ENCODE results near the gene MYOF. TPM values are rescaled to one million over a fixed set of nuclear protein-coding genes. Genes with fewer than 3 reads are reported as not detected.

MYOF gene
- total and polyA plus RNA-seq, 2 of the 8 experiments (the other 6 are each of a cell fraction or from before 2014, with no cell fraction given), result 0.98 to 2.3 TPM

GRCh38 chr10:93269281-93269680 lies 212.9 kb downstream of the MYOF start:
- FAIRE-seq (peak; percentile 57), DNase-seq (ENCODE audit: low read depth in 1 of 2, low spot score in 2 of 2) (no peak)
- H3K4me2 ChIP-seq (ENCODE audit: insufficient read depth in 1 of 2, low read depth in 2 of 2, low read length in 2 of 2), result no peak overlapping the region
- no peak overlapping the region for H3K56ac ChIP-seq (replicated peaks; ENCODE audit: insufficient read length, low read depth, low read length)
- no peak overlapping the region; a peak in 1 of 8 replicates for H3K4me3 ChIP-seq (ENCODE audit: extremely low read depth in 1 of 4, insufficient read depth in 2 of 4, low read depth in 3 of 4, low read length in 4 of 4)
- POLR2A ChIA-PET (ENCODE audit: partially characterized antibody), result interaction anchor here (1.9 kb wide), 1 partner anchor 11 kb away, joined by 7 read pairs; no protein-coding TSS in a partner anchor
- H3K36me3 ChIP-seq (ENCODE audit: control insufficient read depth in 2 of 4, insufficient read depth in 4 of 4, low read length in 3 of 4), result peaks cover 0 to 7% (median 3%) of the 10 kb centered on the region in 4 experiments; a peak in 2 of 8 replicates
- H3K27me3 ChIP-seq (replicated peaks in 1 of 4; ENCODE audit: control insufficient read depth in 3 of 4, extremely low read depth in 1 of 4, insufficient read depth in 3 of 4, low read length in 3 of 4), result no peaks in the 10 kb centered on the region
- peaks cover 16 to 19% of the 10 kb centered on the region in 2 experiments for H3K9me3 ChIP-seq (ENCODE audit: insufficient read depth in 2 of 2, low read depth in 1 of 2, low read length in 1 of 2)
- CTCF ChIA-PET (ENCODE audit: partially characterized antibody), result no interaction called here
- no peak overlapping the region for H2BK5ac ChIP-seq (ENCODE audit: low read depth, low read length)
- H4K91ac ChIP-seq (replicated peaks; ENCODE audit: insufficient read length, low read length), result no peak overlapping the region
- H2BK12ac ChIP-seq (ENCODE audit: low read depth, low read length), result no peak overlapping the region
- no peak overlapping the region for H3K14ac ChIP-seq (ENCODE audit: insufficient read length)
- no peaks in the 10 kb centered on the region for H3K79me2 ChIP-seq (ENCODE audit: control insufficient read depth in 1 of 2, insufficient read depth in 2 of 2, low read length in 2 of 2)
- H3K18ac ChIP-seq (ENCODE audit: extremely low read depth, low read length), result no peak overlapping the region
- H2AK5ac ChIP-seq (ENCODE audit: low read depth, low read length), result no peak overlapping the region
- peak overlapping the region; percentile 24 for H2BK120ac ChIP-seq (replicated peaks; ENCODE audit: low read depth, low read length)
- H2BK15ac ChIP-seq (ENCODE audit: low read length), result no peak overlapping the region
- no peak overlapping the region for H3K27ac ChIP-seq (ENCODE audit: low read depth, low read length)
- H3K79me1 ChIP-seq (ENCODE audit: low read depth, low read length), result no peaks in the 10 kb centered on the region
- H2BK20ac ChIP-seq (ENCODE audit: low read length), result no peak overlapping the region
- TF ChIP-seq KDM5A (IDR thresholded peaks at IDR 0.05; ENCODE audit: low read length), result no peak
- TF ChIP-seq EZH2 (IDR thresholded peaks at IDR 0.05; ENCODE audit: low read depth, low read length, severe bottlenecking), result no peak
- no peak for TF ChIP-seq NRF1 (IDR thresholded peaks at IDR 0.05; ENCODE audit: low read depth, low read length)
- TF ChIP-seq PHF8 (conservative IDR thresholded peaks at IDR 0.05; ENCODE audit: low read depth, low read length), result no peak
- TF ChIP-seq CHD2 (IDR thresholded peaks at IDR 0.05; ENCODE audit: low read length), result no peak
- TF ChIP-seq BRCA1 (IDR thresholded peaks at IDR 0.05; ENCODE audit: low read depth, low read length), result no peak
- TF ChIP-seq SRF (IDR thresholded peaks at IDR 0.05; ENCODE audit: low read depth, low read length), result no peak
- no peak for TF ChIP-seq ZNF274 (IDR thresholded peaks at IDR 0.05; ENCODE audit: borderline replicate concordance, extremely low read depth, low read length)
- no peak for TF ChIP-seq RXRA (IDR thresholded peaks at IDR 0.05; ENCODE audit: insufficient read depth, low read depth, low read length)
- no peak for TF ChIP-seq FOSL1 (IDR thresholded peaks at IDR 0.05; ENCODE audit: insufficient read depth, low read depth, low read length)
- no peak for TF ChIP-seq CTBP2 (IDR thresholded peaks at IDR 0.05; ENCODE audit: borderline replicate concordance, insufficient read depth, insufficient read length, low read length)
- TF ChIP-seq HDAC6 (IDR thresholded peaks at IDR 0.05; ENCODE audit: low read depth, low read length), result no peak
- no peak for TF ChIP-seq POU5F1 (IDR thresholded peaks at IDR 0.05; ENCODE audit: low read depth, low read length)
- no peaks in the 10 kb centered on the region for H4K20me1 ChIP-seq (replicated peaks in 1 of 2; ENCODE audit: control insufficient read depth in 1 of 2, insufficient read depth in 2 of 2, low read length in 2 of 2)
- no peak overlapping the region for H4K5ac ChIP-seq (ENCODE audit: insufficient read length, low read depth, low read length)
- H3K23ac ChIP-seq (ENCODE audit: insufficient read length), result no peak overlapping the region
- no peak overlapping the region for H4K8ac ChIP-seq (ENCODE audit: extremely low read depth, insufficient read depth, low read length)
- H3K23me2 ChIP-seq (ENCODE audit: low read depth, low read length), result no peaks in the 10 kb centered on the region; the same call in 1 of the 2 replicates
- peaks cover 0 to 9% (median 5%) of the 10 kb centered on the region in 4 experiments; a peak in 4 of 7 replicates for H3K4me1 ChIP-seq (replicated peaks in 1 of 4; ENCODE audit: control insufficient read depth in 3 of 4, insufficient read depth in 4 of 4, low read length in 3 of 4)
- no peak overlapping the region for H3K9ac ChIP-seq (replicated peaks in 1 of 4; ENCODE audit: extremely low read depth in 1 of 4, low read depth in 3 of 4, low read length in 3 of 4)
- no peak overlapping the region for H2AFZ ChIP-seq (ENCODE audit: low read length)
- H3K4ac ChIP-seq (replicated peaks; ENCODE audit: insufficient read length, low read depth, low read length), result no peak overlapping the region
- WGBS, 2 experiments (ENCODE audit: extremely low coverage in 1 of 2, insufficient coverage in 1 of 2, insufficient read length in 1 of 2, insufficient replicate concordance in 2 of 2, low coverage in 1 of 2, low lambda C conversion rate in 2 of 2, missing lambda C conversion rate in 1 of 2), result 98% methylated on average over 3 of the region's 3 CpGs; no CpG with 5 or more reads in 1 of the 2 experiments
